Parathyroid adenoma (tissue), 2 donors: ENCODE measurements around the gene NOTCH1.

Source experiments
- H2AFZ ChIP-seq: fragments of 300-600 bp; sonication (generic); one replicate; pipeline ENCODE4 v1.7.0; 2017; ENCODE audit warnings: antibody characterized with exemption, mild to moderate bottlenecking
- H3K27ac ChIP-seq: fragments of 300-600 bp; sonication (generic); one replicate; pipeline ENCODE4 v1.7.0; 2017
- H3K27me3 ChIP-seq: fragments of 300-600 bp; sonication (generic); one replicate; pipeline ENCODE4 v1.7.0; 2017; ENCODE audit warnings: low read length; ENCODE audit not compliant: control insufficient read depth, insufficient read depth
- H3K36me3 ChIP-seq: fragments of 300-600 bp; sonication (generic); one replicate; pipeline ENCODE4 v1.7.0; 2017; ENCODE audit warnings: low read length; ENCODE audit not compliant: control insufficient read depth, insufficient read depth
- H3K4me1 ChIP-seq: fragments of 300-600 bp; sonication (generic); one replicate; pipeline ENCODE4 v1.7.0; 2017; ENCODE audit warnings: control low read depth
- H3K4me2 ChIP-seq: fragments of 300-600 bp; sonication (generic); one replicate; pipeline ENCODE4 v1.7.0; 2017; ENCODE audit warnings: low read length
- H3K4me3 ChIP-seq: fragments of 300-600 bp; sonication (generic); one replicate; pipeline ENCODE4 v1.7.0; 2017; ENCODE audit warnings: low read depth, low read length
- H3K79me2 ChIP-seq: fragments of 300-600 bp; sonication (generic); one replicate; pipeline ENCODE4 v1.7.0; 2017; ENCODE audit warnings: control low read depth
- H3K9ac ChIP-seq: fragments of 300-600 bp; sonication (generic); one replicate; pipeline ENCODE4 v1.7.0; 2017; ENCODE audit warnings: mild to moderate bottlenecking
- H3K9me3 ChIP-seq: fragments of 300-600 bp; sonication (generic); one replicate; pipeline ENCODE4 v1.7.0; 2017; ENCODE audit warnings: low read length; ENCODE audit not compliant: control insufficient read depth
- CTCF ChIP-seq: fragments of 300-600 bp; sonication (generic); IDR thresholded peaks from one replicate; pipeline ENCODE4 v1.7.0; 2017; ENCODE audit warnings: antibody characterized with exemption, mild to moderate bottlenecking
- donor health status: primary hyperparathyroidism.

NOTCH1 gene

GRCh38 chr9:136462664-136463063 is 83.2 kb downstream of the NOTCH1 start:
- Histone ChIP-seq H3K36me3 (no peaks in the 10 kb centered on the region), H3K27me3 (no peaks in the 10 kb centered on the region), H3K4me3 (no peak overlapping the region), H3K27ac (no peak overlapping the region), H2AFZ (no peak overlapping the region), H3K9me3 (no peaks in the 10 kb centered on the region), H3K4me2 (no peak overlapping the region), H3K9ac (no peak overlapping the region), H3K4me1 (no peaks in the 10 kb centered on the region), H3K79me2 (no peaks in the 10 kb centered on the region)
- no peak for TF ChIP-seq CTCF

GRCh38 chr9:136460772-136461325 is 85.0 kb downstream of the NOTCH1 start:
- Histone ChIP-seq H3K36me3 (no peaks in the 10 kb centered on the region), H3K4me1 (no peaks in the 10 kb centered on the region), H3K4me3 (no peak overlapping the region), H3K9ac (no peak overlapping the region), H3K27ac (no peak overlapping the region), H3K9me3 (no peaks in the 10 kb centered on the region), H2AFZ (no peak overlapping the region), H3K27me3 (no peaks in the 10 kb centered on the region), H3K4me2 (no peak overlapping the region), H3K79me2 (no peaks in the 10 kb centered on the region)
- TF ChIP-seq CTCF = no peak

- TF ChIP-seq CTCF = no peak
- Histone ChIP-seq H3K4me3 (no peak overlapping the region), H3K4me1 (no peaks in the 10 kb centered on the region), H3K4me2 (no peak overlapping the region), H3K27ac (no peak overlapping the region), H2AFZ (no peak overlapping the region), H3K79me2 (no peaks in the 10 kb centered on the region), H3K36me3 (no peaks in the 10 kb centered on the region), H3K27me3 (no peaks in the 10 kb centered on the region), H3K9ac (no peak overlapping the region), H3K9me3 (no peaks in the 10 kb centered on the region)
Measured at GRCh38 chr9:136459425-136459824, 86.4 kb downstream of the NOTCH1 start.

- TF ChIP-seq CTCF = no peak
- no peaks in the 10 kb centered on the region for H3K9me3 ChIP-seq
- no peaks in the 10 kb centered on the region for H3K36me3 ChIP-seq
- H3K27me3 ChIP-seq = no peaks in the 10 kb centered on the region
- no peaks in the 10 kb centered on the region for H3K79me2 ChIP-seq
- no peak overlapping the region for H3K9ac ChIP-seq
- H3K27ac ChIP-seq = no peak overlapping the region
- H3K4me1 ChIP-seq = no peaks in the 10 kb centered on the region
- no peak overlapping the region for H3K4me3 ChIP-seq
- no peak overlapping the region for H2AFZ ChIP-seq
- no peak overlapping the region for H3K4me2 ChIP-seq
Measured at GRCh38 chr9:136457326-136457725, 88.5 kb downstream of the NOTCH1 start.

GRCh38 chr9:136456258-136456657 is 89.6 kb downstream of the NOTCH1 start:
- no peak for TF ChIP-seq CTCF
- no peaks in the 10 kb centered on the region for H3K79me2 ChIP-seq
- H3K4me2 ChIP-seq = no peak overlapping the region
- no peaks in the 10 kb centered on the region for H3K9me3 ChIP-seq
- H3K4me3 ChIP-seq = no peak overlapping the region
- H3K27ac ChIP-seq = no peak overlapping the region
- no peaks in the 10 kb centered on the region for H3K27me3 ChIP-seq
- no peak overlapping the region for H3K9ac ChIP-seq
- H2AFZ ChIP-seq = no peak overlapping the region
- H3K36me3 ChIP-seq = no peaks in the 10 kb centered on the region
- H3K4me1 ChIP-seq = no peaks in the 10 kb centered on the region
